Heart left ventricle (tissue), 13 donors: ENCODE results near the gene IDUA.

Source experiments
- CTCF ChIP-seq, 12 donors: fragments of 200-600 bp; sonication (generic) in 4 of 12; IDR thresholded peaks; one replicate each; pipeline versions ENCODE4 v1.5.0 to v1.8.0; 2018 to 2022; ENCODE audit warnings: antibody characterized with exemption in 12 of 12, mild to moderate bottlenecking in 5 of 12
- POLR2A ChIP-seq, 2 donors: fragments of 450-650 bp; IDR thresholded peaks; one replicate each; pipeline ENCODE4 v1.6.1; 2017; ENCODE audit warnings: antibody characterized with exemption in 2 of 2, mild to moderate bottlenecking in 2 of 2, moderate library complexity in 2 of 2
- donor health status: ischemic (EF 13 %, LVEDD 7.1; RV severe dilation, severe dysfunction).
- donor health status: DM: no; HTN: yes; CAD: no.
- donor health status: DM: no; HTN: no; CAD: no.
- donor health status: ischemic (EF 25% LVEDD 6.9; RV normal size, moderate dysfunction).
- donor health status: ischemic (EF 25% LVEDD 5.7; RV mildly dilated, moderate dysfunction).
- donor health status: ischemic (EF 35%, LVEDD 5.7; RV mildly dilated, moderate dysfunction).
- donor health status: nonischemic (EF 11% LVEDD 7.7; RV severe dilation, severe dysfunction).
- donor health status: DM: yes; HTN: yes; CAD: no.
- donor health status: PGD.
- donor health status: ischemic (EF 29% LVEDD 5.4; RV normal size, mild dysfunction).
- donor health status: nonischemic (EF 23%, LVEDD 6.1; RV moderate dilation, normal function).

DNA sequence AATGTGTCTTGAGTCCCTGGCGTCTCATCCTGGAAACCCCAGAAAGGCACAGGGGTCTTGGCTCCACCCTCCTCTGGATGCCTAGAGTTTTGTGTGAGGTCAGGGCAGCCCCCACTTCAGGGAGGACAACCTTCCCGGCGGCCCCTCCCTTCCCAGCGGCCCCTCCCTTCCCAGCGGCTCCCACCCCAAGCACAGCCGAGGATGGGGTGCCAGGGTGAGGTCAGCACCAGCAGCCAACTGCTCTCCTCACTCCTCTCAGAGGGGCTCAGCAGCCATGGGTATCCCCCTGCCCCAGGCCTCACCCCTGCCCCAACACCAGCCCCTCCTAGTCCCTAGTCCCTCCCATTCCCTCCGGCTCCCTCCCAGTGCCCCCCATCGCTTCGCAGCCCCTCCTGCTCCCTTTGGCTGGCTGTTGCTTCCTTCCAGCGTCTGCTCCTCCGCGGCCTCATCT lies 30.9 kb upstream of the IDUA start:
- TF ChIP-seq CTCF (IDR thresholded peaks at IDR 0.05) (no peak), POLR2A (IDR thresholded peaks at IDR 0.05) (no peak)
